ENCODE results near the gene RAB40B. TPM values are rescaled to one million over a fixed set of nuclear protein-coding genes. Genes with fewer than 3 reads are reported as not detected.
A peak's percentile ranks its signal among the peaks of the same experiment; 100 is the strongest.

RAB40B gene
- total RNA-seq, 3 donors from 2014 or later, result 8.8 to 25.6 (median 12.8) TPM

- Histone ChIP-seq H3K27ac (peak overlapping the region; percentile 25 to 77), H3K36me3 (no peaks in the 10 kb centered on the region), H3K9me3 (no peaks in the 10 kb centered on the region), H3K27me3 (no peaks in the 10 kb centered on the region), H3K4me1 (peaks cover 5 to 10% of the 10 kb centered on the region in 2 donors), H3K4me3 (no peak overlapping the region)
- TF ChIP-seq POLR2AphosphoS5 (IDR thresholded peaks at IDR 0.05) (no peak), CTCF (IDR thresholded peaks at IDR 0.05) (no peak), POLR2A (IDR thresholded peaks at IDR 0.05) (no peak)
- DNase-seq (ENCODE audit: low spot score in 2 of 2), result peak in 1 of 2 donors; percentile 34
- intact Hi-C loops (cut with DNase I; ENCODE audit: low total_unique reads), result no loop called here
Observed at GRCh38 chr17:82649501-82650261, 48.8 kb downstream of the RAB40B start.

GRCh38 chr17:82648742-82649331 lies 49.7 kb downstream of the RAB40B start:
- intact Hi-C loops (cut with DNase I; ENCODE audit: low total_unique reads), result loop anchor here (1.0 kb wide), 1 partner anchor 34 kb away; no protein-coding TSS in a partner anchor
- peak in 1 of 2 donors; percentile 53 for DNase-seq (ENCODE audit: low spot score in 2 of 2)
- H3K4me1 ChIP-seq, result peaks cover 5 to 10% of the 10 kb centered on the region in 2 donors
- peak overlapping the region; percentile 77 to 83 for H3K27ac ChIP-seq
- peak overlapping the region; percentile 35 to 64 (median 50) for H3K4me3 ChIP-seq
- no peaks in the 10 kb centered on the region for H3K27me3 ChIP-seq
- no peaks in the 10 kb centered on the region for H3K36me3 ChIP-seq
- no peak for TF ChIP-seq POLR2AphosphoS5 (IDR thresholded peaks at IDR 0.05)
- TF ChIP-seq POLR2A (IDR thresholded peaks at IDR 0.05), result no peak
- TF ChIP-seq CTCF (IDR thresholded peaks at IDR 0.05), result no peak
- H3K9me3 ChIP-seq, result no peaks in the 10 kb centered on the region

- intact Hi-C loops (cut with DNase I; ENCODE audit: low total_unique reads), result loop anchor here (1.0 kb wide), 1 partner anchor 33 kb away; no protein-coding TSS in a partner anchor
- H3K9me3 ChIP-seq, result no peaks in the 10 kb centered on the region
- TF ChIP-seq POLR2A (IDR thresholded peaks at IDR 0.05) (peak; percentile 89), POLR2AphosphoS5 (IDR thresholded peaks at IDR 0.05) (peak; percentile 96 to 98 (median 97)), CTCF (IDR thresholded peaks at IDR 0.05) (no peak)
Observed at GRCh38 chr17:82648165-82648668, 50.3 kb downstream of the RAB40B start, which contains the start of gene WDR45B. Gene WDR45B, minus strand, starts transcription at chr17:82648444. Its CDS starts 104 bp downstream, at chr17:82648340.

GRCh38 chr17:82647593-82648164 lies 50.8 kb downstream of the RAB40B start:
- H3K27me3 ChIP-seq, result no peaks in the 10 kb centered on the region
- intact Hi-C loops (cut with DNase I; ENCODE audit: low total_unique reads), result loop anchor here (1.0 kb wide), 1 partner anchor 32 kb away; no protein-coding TSS in a partner anchor
- TF ChIP-seq CTCF (IDR thresholded peaks at IDR 0.05) (no peak), POLR2AphosphoS5 (IDR thresholded peaks at IDR 0.05) (no peak)

More at GRCh38 chr17:82648165-82648668, 50.3 kb downstream of the RAB40B start, which contains the start of gene WDR45B:
- peak within 1 kb of the TSS; percentile 98 to 99 for H3K27ac ChIP-seq
- peak; percentile 90 to 93 for DNase-seq (ENCODE audit: low spot score in 2 of 2)
- peak within 1 kb of the TSS; percentile 90 to 100 (median 99) for H3K4me3 ChIP-seq
- peaks cover 5 to 7% of the 10 kb centered on the region in 2 donors for H3K4me1 ChIP-seq
- H3K27me3 ChIP-seq, result no peaks in the 10 kb centered on the region
- H3K36me3 ChIP-seq, result no peaks in the 10 kb centered on the region

More at GRCh38 chr17:82647593-82648164, 50.8 kb downstream of the RAB40B start:
- Histone ChIP-seq H3K4me1 (peaks cover 5 to 7% of the 10 kb centered on the region in 2 donors), H3K36me3 (no peaks in the 10 kb centered on the region), H3K4me3 (peak overlapping the region; percentile 90 to 100 (median 99)), H3K9me3 (no peaks in the 10 kb centered on the region), H3K27ac (peak overlapping the region; percentile 98 to 99)
- peak in 1 of 2 donors; percentile 23 for DNase-seq (ENCODE audit: low spot score in 2 of 2)

Data from breast epithelium (tissue), 4 donors.